GM12801 (cell line): Measurements from ENCODE around the gene SLC19A2.

Experiments used
- CTCF ChIP-seq: IDR thresholded peaks from one replicate; pipeline ENCODE4 v1.5.1; 2011; ENCODE audit warnings: control low read depth; ENCODE audit not compliant: insufficient read length; ENCODE audit errors: extremely low read depth

The SLC19A2 gene

GRCh38 chr1:169465281-169465680, 20.5 kb downstream of the SLC19A2 start:
- TF ChIP-seq CTCF = no peak

- TF ChIP-seq CTCF = no peak
Observed at GRCh38 chr1:169462385-169462784, 23.4 kb downstream of the SLC19A2 start.

- TF ChIP-seq CTCF = no peak
Observed at GRCh38 chr1:169461390-169462000, 24.2 kb downstream of the SLC19A2 start.

- TF ChIP-seq CTCF = no peak
Observed at GRCh38 chr1:169460191-169460833, 25.4 kb downstream of the SLC19A2 start.

GRCh38 chr1:169457443-169457842, 28.3 kb downstream of the SLC19A2 start:
- no peak for TF ChIP-seq CTCF

- TF ChIP-seq CTCF = no peak
Observed at GRCh38 chr1:169456029-169456428, 29.7 kb downstream of the SLC19A2 start.

GRCh38 chr1:169452921-169453320, 32.8 kb downstream of the SLC19A2 start:
- no peak for TF ChIP-seq CTCF
